Astrocyte (in vitro differentiated cells and primary cell): ENCODE data around the gene MMAB.

Experiments used
- CTCF ChIP-seq: IDR thresholded peaks from 2 replicates; pipeline ENCODE4 v1.5.1; 2011; ENCODE audit warnings: low read depth, mild to moderate bottlenecking, inconsistent platforms, low read length, moderate library complexity; ENCODE audit not compliant: insufficient read depth
- EZH2 ChIP-seq: IDR thresholded peaks from 2 replicates; pipeline ENCODE4 v1.6.1; 2012; ENCODE audit warnings: mild to moderate bottlenecking, low read length, inconsistent platforms; ENCODE audit not compliant: insufficient read depth

GRCh38 chr12:109605016-109605415 lies 31.7 kb upstream of the MMAB start:
- TF ChIP-seq CTCF (no peak), EZH2 (no peak)
